CD14-positive monocyte (primary cell): Measurements from ENCODE around the gene TSHZ2. TPM values are rescaled to one million over a fixed set of nuclear protein-coding genes. Genes with fewer than 3 reads are reported as not detected.

Experiments
- DNase-seq, 3 donors: peaks; one replicate each; pipeline ENCODE4 v3.0.0-alpha.2; 2011 to 2022
- H2AFZ ChIP-seq: 2 replicates; pipeline ENCODE4 v1.6.0; 2012; ENCODE audit warnings: mild to moderate bottlenecking, low read depth, low read length, inconsistent platforms; ENCODE audit not compliant: insufficient read depth, poor library complexity, severe bottlenecking
- H3K27ac ChIP-seq, 2 donors: 1 replicate in 1 of 2; 2 replicates in 1 of 2; pipeline ENCODE4 v1.5.1; 2012 to 2013; ENCODE audit warnings: low read length in 2 of 2, control low read depth in 1 of 2, inconsistent platforms in 1 of 2, low read depth in 1 of 2, mild to moderate bottlenecking in 1 of 2
- H3K27me3 ChIP-seq, 2 donors: one replicate each; pipeline versions ENCODE4 v1.6.0 to v1.6.1; 2011 to 2013; ENCODE audit warnings: low read length in 2 of 2; ENCODE audit not compliant: control insufficient read depth in 2 of 2, insufficient read depth in 2 of 2
- H3K36me3 ChIP-seq, 2 donors: replicated peaks in 1 of 2; 1 replicate in 1 of 2; 2 replicates in 1 of 2; pipeline versions ENCODE4 v1.5.1 to v1.6.1; 2012 to 2013; ENCODE audit warnings: low read length in 2 of 2, control low read depth in 1 of 2, inconsistent platforms in 1 of 2, mild to moderate bottlenecking in 1 of 2; ENCODE audit not compliant: insufficient read depth in 2 of 2, control insufficient read depth in 1 of 2
- H3K4me1 ChIP-seq, 2 donors: 1 replicate in 1 of 2; 2 replicates in 1 of 2; pipeline versions ENCODE4 v1.5.1 to v1.6.1; 2012 to 2013; ENCODE audit warnings: low read length in 2 of 2, control low read depth in 1 of 2, inconsistent platforms in 1 of 2, mild to moderate bottlenecking in 1 of 2, moderate library complexity in 1 of 2; ENCODE audit not compliant: insufficient read depth in 2 of 2, control insufficient read depth in 1 of 2
- H3K4me2 ChIP-seq: replicated peaks from 2 replicates; pipeline ENCODE3; 2012; ENCODE audit warnings: low read length, moderate library complexity, mild to moderate bottlenecking; ENCODE audit not compliant: poor library complexity, severe bottlenecking; ENCODE audit errors: extremely low read depth
- H3K4me3 ChIP-seq, 3 experiments: fragments of 200-600 bp in 1 of 3; sonication (generic) in 1 of 3; replicated peaks in 1 of 3; 1 replicate in 2 of 3; 2 replicates in 1 of 3; pipeline ENCODE4 v1.5.1; 2011 to 2013; ENCODE audit warnings: low read length in 3 of 3, mild to moderate bottlenecking in 3 of 3, control low read depth in 2 of 3, low read depth in 2 of 3, inconsistent platforms in 1 of 3, moderate library complexity in 1 of 3
- H3K79me2 ChIP-seq: 2 replicates; pipeline ENCODE4 v1.6.0; 2012; ENCODE audit warnings: mild to moderate bottlenecking, control low read depth, inconsistent platforms, low read length, moderate library complexity; ENCODE audit not compliant: insufficient read depth
- H3K9ac ChIP-seq: 2 replicates; pipeline ENCODE4 v1.6.0; 2017; ENCODE audit warnings: low read length, mild to moderate bottlenecking; ENCODE audit not compliant: insufficient read depth, poor library complexity, severe bottlenecking
- H3K9me3 ChIP-seq, 2 donors: replicated peaks in 1 of 2; 1 replicate in 1 of 2; 2 replicates in 1 of 2; pipeline versions ENCODE4 v1.5.1 to v1.6.1; 2012 to 2013; ENCODE audit warnings: low read length in 2 of 2, control low read depth in 1 of 2; ENCODE audit not compliant: control insufficient read depth in 1 of 2, insufficient read depth in 1 of 2
- H4K20me1 ChIP-seq: 2 replicates; pipeline ENCODE4 v1.6.0; 2012; ENCODE audit warnings: mild to moderate bottlenecking, low read length, control low read depth, moderate library complexity; ENCODE audit not compliant: insufficient read depth
- H3K27ac Mint-ChIP-seq, 7 donors: one replicate each; pipeline ENCODE4 v1.8.0; 2020; ENCODE audit warnings: mild to moderate bottlenecking in 7 of 7, mixed read lengths in 7 of 7, moderate library complexity in 6 of 7, inconsistent platforms in 2 of 7
- H3K27me3 Mint-ChIP-seq, 3 donors: one replicate each; pipeline ENCODE4 v1.8.0; 2021 to 2022; ENCODE audit warnings: low read depth in 3 of 3, mild to moderate bottlenecking in 3 of 3, mixed read lengths in 3 of 3, moderate library complexity in 3 of 3, inconsistent platforms in 1 of 3
- H3K36me3 Mint-ChIP-seq, 2 donors: one replicate each; pipeline ENCODE4 v1.8.0; 2020; ENCODE audit warnings: mixed read lengths in 2 of 2, inconsistent platforms in 1 of 2, mild to moderate bottlenecking in 1 of 2
- H3K4me1 Mint-ChIP-seq: one replicate; pipeline ENCODE4 v1.8.0; 2020; ENCODE audit warnings: mild to moderate bottlenecking, mixed read lengths
- H3K4me3 Mint-ChIP-seq, 2 donors: one replicate each; pipeline ENCODE4 v1.8.0; 2020; ENCODE audit warnings: mild to moderate bottlenecking in 2 of 2, mixed read lengths in 2 of 2, moderate library complexity in 1 of 2
- H3K9me3 Mint-ChIP-seq, 7 donors: one replicate each; pipeline ENCODE4 v1.8.0; 2020 to 2022; ENCODE audit warnings: mixed read lengths in 7 of 7, mild to moderate bottlenecking in 6 of 7, moderate library complexity in 6 of 7, inconsistent platforms in 2 of 7
- CTCF ChIP-seq: fragments of 200-600 bp; IDR thresholded peaks from one replicate; pipeline ENCODE4 v1.8.0; 2022; ENCODE audit warnings: antibody characterized with exemption, mild to moderate bottlenecking
- WGBS: methylation state at CpG from one replicate; pipeline ENCODE4 v1.1.5; 2013; ENCODE audit warnings: missing lambda C conversion rate; ENCODE audit not compliant: insufficient coverage; 5-methylcytosine and 5-hydroxymethylcytosine counted together
- intact Hi-C, 2 donors: fragments of 100-400 bp; cut with micrococcal nuclease; formaldehyde crosslinking; loops; one replicate each; pipeline versions ENCODE4 v1.15.0 to v1.15.1; 2023
- polyA plus RNA-seq, 3 donors: library from polyadenylated mRNA; depleted of rRNA in 1 of 3; unstranded in 2 of 3; stranded (reverse) in 1 of 3; fragments of 300-500 nt in 2 of 3; fragments of >200 nt in 1 of 3; fragmentation: Illumina TruSeq in 2 of 3; gene quantifications; 1 replicate in 2 of 3; 2 replicates in 1 of 3; pipeline ENCODE4 v1.2.3, GENCODE V29; 2012 to 2021

Gene TSHZ2
- polyA plus RNA-seq, 3 donors = not detected

- H3K27ac Mint-ChIP-seq = no peak overlapping the region
- intact Hi-C loops = no loop called here
- no peak overlapping the region for H3K9ac ChIP-seq
- H3K4me3 ChIP-seq = no peak overlapping the region
- no peak overlapping the region for H3K4me2 ChIP-seq
- no peaks in the 10 kb centered on the region for H3K4me1 Mint-ChIP-seq
- H4K20me1 ChIP-seq = no peaks in the 10 kb centered on the region
- no peaks in the 10 kb centered on the region for H3K9me3 Mint-ChIP-seq
- DNase-seq = no peak
- no peaks in the 10 kb centered on the region for H3K36me3 ChIP-seq
- no peaks in the 10 kb centered on the region for H3K79me2 ChIP-seq
- H3K27me3 Mint-ChIP-seq = peaks cover 0 to 3% (median 2%) of the 10 kb centered on the region in 3 donors
- no peak overlapping the region for H3K27ac ChIP-seq
- no peak for TF ChIP-seq CTCF
- no peaks in the 10 kb centered on the region for H3K9me3 ChIP-seq
- H3K4me1 ChIP-seq = no peaks in the 10 kb centered on the region
- no peak overlapping the region for H3K4me3 Mint-ChIP-seq
- no peaks in the 10 kb centered on the region for H3K36me3 Mint-ChIP-seq
- H2AFZ ChIP-seq = no peak overlapping the region
- H3K27me3 ChIP-seq = no peaks in the 10 kb centered on the region
- 94% methylated on average over 5 of the region's 6 CpGs for WGBS
These were observed 371.3 kb downstream of the TSHZ2 start for GRCh38 chr20:53343448-53343847.

GRCh38 chr20:53344891-53345290, 372.7 kb downstream of the TSHZ2 start:
- Mint-ChIP-seq H3K27ac (no peak overlapping the region), H3K9me3 (peaks cover 0 to under 1% (median 0%) of the 10 kb centered on the region in 7 donors), H3K27me3 (peaks cover 1 to 3% (median 2%) of the 10 kb centered on the region in 3 donors), H3K4me1 (no peaks in the 10 kb centered on the region), H3K36me3 (no peaks in the 10 kb centered on the region), H3K4me3 (no peak overlapping the region)
- Histone ChIP-seq H3K79me2 (no peaks in the 10 kb centered on the region), H3K9me3 (no peaks in the 10 kb centered on the region), H3K4me3 (no peak overlapping the region), H4K20me1 (no peaks in the 10 kb centered on the region), H2AFZ (no peak overlapping the region), H3K4me1 (no peaks in the 10 kb centered on the region), H3K9ac (no peak overlapping the region), H3K4me2 (no peak overlapping the region), H3K27me3 (no peaks in the 10 kb centered on the region), H3K27ac (no peak overlapping the region), H3K36me3 (no peaks in the 10 kb centered on the region)
- no peak for DNase-seq
- 71% methylated on average over 1 of the region's 1 CpG for WGBS
- no peak for TF ChIP-seq CTCF
- intact Hi-C loops = no loop called here
